Keratinocyte (primary cell): Measurements from ENCODE around the gene BRSK1.

Experiments
- EZH2 ChIP-seq: IDR thresholded peaks from one replicate; pipeline ENCODE4 v1.6.1; 2012; ENCODE audit warnings: inconsistent platforms, mild to moderate bottlenecking, low read length, moderate library complexity
- TF ChIP-seq, protein P1 (sequence below), 3 experiments: IDR thresholded peaks in 1 of 3; conservative IDR thresholded peaks in 1 of 3; optimal IDR thresholded peaks in 1 of 3; 2 replicates in 2 of 3; 3 replicates in 1 of 3; pipeline versions ENCODE3 to v1.5.1; 2011; ENCODE audit warnings: low read length in 3 of 3, mild to moderate bottlenecking in 3 of 3, moderate library complexity in 2 of 3, control low read depth in 1 of 3, inconsistent platforms in 1 of 3; ENCODE audit not compliant: insufficient read depth in 2 of 3; ENCODE audit errors: extremely low read depth in 1 of 3

DNA sequence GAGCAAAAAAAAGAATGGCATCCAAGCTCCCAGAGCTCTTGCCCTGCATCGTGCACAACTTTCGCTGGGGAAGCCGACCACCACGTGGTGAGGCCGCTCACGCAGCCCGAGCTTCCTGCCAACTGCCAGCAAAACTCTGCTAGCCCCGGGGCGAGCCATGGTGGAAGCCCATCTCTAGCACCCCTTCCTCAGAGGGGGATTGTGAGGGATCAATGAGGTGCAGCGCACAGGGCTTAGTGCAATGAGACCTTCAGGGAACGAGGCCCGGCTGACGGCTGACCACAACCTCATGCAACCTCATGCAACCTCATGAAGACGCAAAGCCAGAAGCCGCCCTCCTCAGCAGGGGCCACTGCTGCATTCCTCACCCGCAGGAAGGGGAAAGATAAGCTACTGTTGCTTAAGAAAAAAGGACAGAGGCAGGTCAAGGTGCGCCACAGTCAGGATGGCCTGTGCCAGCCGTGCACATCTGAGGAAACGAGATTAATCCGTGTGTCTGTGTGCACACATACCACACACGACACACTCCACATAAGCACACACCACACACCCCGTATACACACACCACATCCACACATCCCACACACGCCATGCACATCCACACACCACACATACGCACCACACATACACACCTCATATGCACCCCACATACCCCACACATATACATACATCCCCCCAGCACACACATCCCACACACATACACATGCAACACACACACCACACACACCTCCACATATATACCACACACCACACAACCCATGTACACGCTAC, 13.4 kb upstream of the BRSK1 start:
- TF ChIP-seq, protein P1, sequence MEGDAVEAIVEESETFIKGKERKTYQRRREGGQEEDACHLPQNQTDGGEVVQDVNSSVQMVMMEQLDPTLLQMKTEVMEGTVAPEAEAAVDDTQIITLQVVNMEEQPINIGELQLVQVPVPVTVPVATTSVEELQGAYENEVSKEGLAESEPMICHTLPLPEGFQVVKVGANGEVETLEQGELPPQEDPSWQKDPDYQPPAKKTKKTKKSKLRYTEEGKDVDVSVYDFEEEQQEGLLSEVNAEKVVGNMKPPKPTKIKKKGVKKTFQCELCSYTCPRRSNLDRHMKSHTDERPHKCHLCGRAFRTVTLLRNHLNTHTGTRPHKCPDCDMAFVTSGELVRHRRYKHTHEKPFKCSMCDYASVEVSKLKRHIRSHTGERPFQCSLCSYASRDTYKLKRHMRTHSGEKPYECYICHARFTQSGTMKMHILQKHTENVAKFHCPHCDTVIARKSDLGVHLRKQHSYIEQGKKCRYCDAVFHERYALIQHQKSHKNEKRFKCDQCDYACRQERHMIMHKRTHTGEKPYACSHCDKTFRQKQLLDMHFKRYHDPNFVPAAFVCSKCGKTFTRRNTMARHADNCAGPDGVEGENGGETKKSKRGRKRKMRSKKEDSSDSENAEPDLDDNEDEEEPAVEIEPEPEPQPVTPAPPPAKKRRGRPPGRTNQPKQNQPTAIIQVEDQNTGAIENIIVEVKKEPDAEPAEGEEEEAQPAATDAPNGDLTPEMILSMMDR (optimal IDR thresholded peaks at IDR 0.05 in 1 of 3, IDR thresholded peaks at IDR 0.05 in 1 of 3, conservative IDR thresholded peaks at IDR 0.05 in 1 of 3; ENCODE audit: extremely low read depth in 1 of 3, insufficient read depth in 2 of 3, low read length in 3 of 3), result no peak
- no peak for TF ChIP-seq EZH2
